COR-L47 (cell line): ENCODE data around the gene SNAPC5.
"Not testable (repeated sequence)": the region's sequence is repeated elsewhere in the genome, so short reads cannot be mapped to it uniquely, and the experiment has no call there.

Experiments used
- DNase-seq: peaks from one replicate; lab custom pipeline; 2025; lab: John Stamatoyannopoulos, UW

The SNAPC5 gene

GRCh38 chr15:66497502-66498455, at the start of gene SNAPC5:
SNAPC5 (minus strand) TSS chr15:66497762; CDS start chr15:66497731, 31 bp downstream.
- DNase-seq: peak; percentile 95

GRCh38 chr15:66545255-66545654, 47.7 kb upstream of the SNAPC5 start:
- DNase-seq: no peak

GRCh38 chr15:66542896-66543295, 45.3 kb upstream of the SNAPC5 start:
- no peak for DNase-seq

- no peak for DNase-seq
These were observed 37.5 kb upstream of the SNAPC5 start for GRCh38 chr15:66535056-66535455.

- DNase-seq: no peak
These were observed 27.3 kb upstream of the SNAPC5 start for GRCh38 chr15:66524838-66525237.

GRCh38 chr15:66523926-66524325, 26.4 kb upstream of the SNAPC5 start:
- DNase-seq: no peak

GRCh38 chr15:66515901-66516322, 18.4 kb upstream of the SNAPC5 start:
- DNase-seq: no peak

GRCh38 chr15:66514586-66514985, 17.0 kb upstream of the SNAPC5 start:
- DNase-seq: no peak

GRCh38 chr15:66508293-66508883, 10.8 kb upstream of the SNAPC5 start:
- DNase-seq: no peak

GRCh38 chr15:66505818-66506217, 8.3 kb upstream of the SNAPC5 start:
- no peak for DNase-seq

GRCh38 chr15:66505430-66505811, 7.9 kb upstream of the SNAPC5 start:
- no peak for DNase-seq

GRCh38 chr15:66504563-66505429, 7.2 kb upstream of the SNAPC5 start, which contains the start of the genes RPL4 and ZWILCH:
RPL4 (minus strand) TSS chr15:66504855; CDS start chr15:66504790, 65 bp downstream.
ZWILCH (plus strand) TSS chr15:66505326; CDS start chr15:66505339, 13 bp downstream.
- peak; percentile 34 for DNase-seq

GRCh38 chr15:66503780-66504562, 6.4 kb upstream of the SNAPC5 start:
- no peak for DNase-seq

- DNase-seq: not testable (repeated sequence)
These were observed 5.6 kb upstream of the SNAPC5 start for GRCh38 chr15:66503041-66503648.

- no peak for DNase-seq
These were observed 4.9 kb upstream of the SNAPC5 start for GRCh38 chr15:66502491-66502890.

- DNase-seq: not testable (repeated sequence)
These were observed 2.8 kb upstream of the SNAPC5 start for GRCh38 chr15:66500346-66500745.

GRCh38 chr15:66498501-66499386, 1.2 kb upstream of the SNAPC5 start:
- no peak for DNase-seq

- no peak for DNase-seq
These were observed 536 bp downstream of the SNAPC5 start for GRCh38 chr15:66496951-66497501.

- DNase-seq: no peak
These were observed 3.3 kb downstream of the SNAPC5 start for GRCh38 chr15:66494262-66494661.
